H1 (cell line): ENCODE measurements around the gene SLC44A1. TPM values are rescaled to one million over a fixed set of nuclear protein-coding genes. Genes with fewer than 3 reads are reported as not detected.

ENCODE experiments used
- ASH2L ChIP-seq: fragments of 200-600, 300-600 bp; sonication (generic); IDR thresholded peaks from one replicate; pipeline ENCODE4 v1.7.1; 2017; ENCODE audit warnings: low read length
- ATF2 ChIP-seq: IDR thresholded peaks from 2 replicates; pipeline ENCODE4 v1.6.1; 2012; ENCODE audit warnings: low read length, inconsistent platforms
- BCL11A ChIP-seq, 2 experiments: IDR thresholded peaks; one replicate each; pipeline ENCODE4 v1.6.1; 2011; ENCODE audit warnings: low read depth in 2 of 2, low read length in 2 of 2, mild to moderate bottlenecking in 2 of 2
- CBX5 ChIP-seq: fragments of 300-800, 300-1000 bp; sonication (generic); IDR thresholded peaks from 2 replicates; pipeline ENCODE4 v1.7.1; 2016; ENCODE audit warnings: antibody characterized with exemption, low read length, low read depth
- CHD1 ChIP-seq: IDR thresholded peaks from 2 replicates; pipeline ENCODE4 v1.6.1; 2012; ENCODE audit warnings: low read depth, low read length, improper control_type of control experiment
- EGR1 ChIP-seq: IDR thresholded peaks from 2 replicates; pipeline ENCODE4 v1.6.1; 2011; ENCODE audit warnings: low read depth, low read length, borderline replicate concordance
- KDM1A ChIP-seq: fragments of 200-600, 300-600 bp; sonication (generic); IDR thresholded peaks from 2 replicates; pipeline ENCODE4 v1.7.1; 2016; ENCODE audit warnings: mild to moderate bottlenecking, low read length, borderline replicate concordance
- RAD21 ChIP-seq, 2 experiments: IDR thresholded peaks in 1 of 2; conservative IDR thresholded peaks in 1 of 2; 2 replicates each; pipeline ENCODE4 v1.6.1; 2011; ENCODE audit warnings: low read depth in 2 of 2, low read length in 2 of 2, improper control_type of control experiment in 1 of 2, inconsistent platforms in 1 of 2, mild to moderate bottlenecking in 1 of 2, moderate library complexity in 1 of 2
- RBBP5 ChIP-seq: IDR thresholded peaks from 2 replicates; pipeline ENCODE4 v1.7.1; 2012; ENCODE audit warnings: low read depth, mild to moderate bottlenecking, inconsistent platforms, low read length, moderate library complexity, borderline replicate concordance
- RXRA ChIP-seq: IDR thresholded peaks from 2 replicates; pipeline ENCODE4 v1.6.1; 2011; ENCODE audit warnings: low read depth, mild to moderate bottlenecking, low read length, moderate library complexity; ENCODE audit not compliant: insufficient read depth
- SAP30 ChIP-seq: fragments of 300-600 bp; sonication (generic); IDR thresholded peaks from 2 replicates; pipeline ENCODE4 v1.7.1; 2012; ENCODE audit warnings: low read length, moderate library complexity, mild to moderate bottlenecking, inconsistent platforms; ENCODE audit not compliant: insufficient read depth, insufficient replicate concordance
- SIN3A ChIP-seq, 2 experiments: IDR thresholded peaks in 1 of 2; conservative IDR thresholded peaks in 1 of 2; 2 replicates each; pipeline ENCODE4 v1.6.1; 2011 to 2012; ENCODE audit warnings: low read length in 2 of 2, improper control_type of control experiment in 1 of 2, low read depth in 1 of 2, mild to moderate bottlenecking in 1 of 2
- SIRT6 ChIP-seq: IDR thresholded peaks from one replicate; pipeline ENCODE4 v1.7.1; 2012; ENCODE audit warnings: low read length, inconsistent platforms
- SIX5 ChIP-seq: IDR thresholded peaks from 2 replicates; pipeline ENCODE4 v1.6.1; 2011; ENCODE audit warnings: mild to moderate bottlenecking, low read depth, low read length
- SP2 ChIP-seq: IDR thresholded peaks from 2 replicates; pipeline ENCODE4 v1.6.1; 2012; ENCODE audit warnings: mild to moderate bottlenecking, low read length, inconsistent platforms
- SUZ12 ChIP-seq: fragments of 200-600 bp; sonication (generic); IDR thresholded peaks from 2 replicates; pipeline ENCODE4 v1.6.1; 2012; ENCODE audit warnings: mild to moderate bottlenecking, inconsistent platforms, low read length, moderate library complexity, mixed read lengths
- TBP ChIP-seq: IDR thresholded peaks from 2 replicates; pipeline ENCODE4 v1.6.1; 2011; ENCODE audit warnings: low read depth, low read length, improper control_type of control experiment
- TCF12 ChIP-seq: IDR thresholded peaks from 2 replicates; pipeline ENCODE4 v1.6.1; 2011; ENCODE audit warnings: low read depth, mild to moderate bottlenecking, low read length
- TEAD4 ChIP-seq: IDR thresholded peaks from 2 replicates; pipeline ENCODE4 v1.6.1; 2012; ENCODE audit warnings: low read depth, low read length, inconsistent platforms, mixed read lengths
- polyA plus RNA-seq, 7 experiments: library from polyadenylated mRNA; depleted of rRNA in 3 of 7; stranded (reverse) in 5 of 7; unstranded in 2 of 7; fragments of >200 nt in 5 of 7; fragments of 200-250 nt in 2 of 7; gene quantifications; 1 replicate in 5 of 7; 2 replicates in 1 of 7; 4 replicates in 1 of 7; pipeline versions ENCODE4 v1.2.1 to v1.2.3, GENCODE V29; 2011 to 2013; ENCODE audit warnings: missing spikeins in 2 of 7, mixed read lengths in 2 of 7
- total RNA-seq: library from RNA; stranded (reverse); fragmentation: NEBNext Ultra II Directional; extraction: Animal tissue kit (Norgen Biotek cat#: 25700); gene quantifications from 2 replicates; pipeline ENCODE4 v1.2.1, GENCODE V29; 2021
- TF ChIP-seq, protein P1 (sequence below): IDR thresholded peaks from 2 replicates; pipeline ENCODE4 v1.6.1; 2012; ENCODE audit warnings: inconsistent platforms

SLC44A1 gene
- total and polyA plus RNA-seq, 2 of the 8 experiments (the other 6 are each of a cell fraction or from before 2014, with no cell fraction given): 30.5 to 71.2 TPM

DNA sequence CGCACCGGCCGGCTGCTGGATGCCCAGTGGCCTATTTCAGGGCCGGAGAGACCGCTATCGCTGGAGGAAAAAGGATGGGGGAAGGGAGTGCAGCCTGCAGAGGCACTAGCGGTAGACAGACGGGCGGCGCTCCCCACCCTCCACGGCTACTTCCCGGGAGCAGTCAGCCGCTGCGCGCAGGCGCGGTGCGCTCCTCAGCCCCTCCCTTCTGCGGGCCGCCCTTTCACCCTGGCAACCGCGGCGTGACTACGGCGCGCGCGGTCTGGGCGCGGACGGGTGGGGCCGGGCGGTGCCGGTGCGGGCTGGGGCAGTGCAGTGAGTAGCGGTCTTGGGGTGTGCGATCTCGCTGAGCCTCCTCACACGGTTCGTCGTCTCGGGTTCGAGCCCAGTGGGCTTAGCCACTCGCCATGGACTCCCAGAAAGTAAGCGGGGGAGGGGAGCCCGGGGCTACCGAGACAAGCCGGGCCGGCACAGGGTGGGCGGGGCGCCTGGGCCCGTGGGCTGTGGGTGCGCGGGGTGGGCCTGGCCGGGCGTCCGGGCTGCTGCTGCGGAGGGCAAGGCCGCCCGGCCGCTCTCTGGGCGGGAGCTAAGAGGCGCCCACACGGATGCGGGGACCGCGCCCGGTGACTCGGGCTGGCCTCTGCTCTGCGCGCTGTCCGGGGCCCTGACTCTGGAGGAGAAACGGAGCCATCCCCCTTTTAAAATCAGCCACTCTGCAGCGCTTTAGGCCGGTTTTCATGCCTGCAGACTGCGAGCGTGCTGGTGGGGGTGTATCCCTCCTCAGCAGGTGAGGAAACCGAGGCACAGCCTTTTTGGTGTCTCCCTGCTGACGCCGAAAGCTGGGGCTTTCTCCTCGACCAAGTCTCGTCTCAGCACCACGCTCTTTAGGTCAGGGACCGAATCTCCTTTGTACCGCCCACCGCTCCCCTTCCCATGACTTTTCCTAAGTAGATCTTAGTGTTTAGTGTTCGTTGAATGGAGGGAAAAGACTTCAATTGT is 203.7 kb downstream of the SLC44A1 start, which contains the start of gene FSD1L (continued):
- TF ChIP-seq SIN3A (conservative IDR thresholded peaks at IDR 0.05 in 1 of 2, IDR thresholded peaks at IDR 0.05 in 1 of 2; ENCODE audit: low read depth in 1 of 2, low read length in 2 of 2): peak in 1 of 2 experiments; percentile 45; a peak in 2 of 4 replicates
- TF ChIP-seq RXRA: no peak
- no peak for TF ChIP-seq SP2
- TF ChIP-seq SIRT6: no peak
- peak; percentile 33 to 42; a peak in 3 of 4 replicates for TF ChIP-seq RAD21 (IDR thresholded peaks at IDR 0.05 in 1 of 2, conservative IDR thresholded peaks at IDR 0.05 in 1 of 2; ENCODE audit: low read depth in 2 of 2, low read length in 2 of 2)
- TF ChIP-seq BCL11A (IDR thresholded peaks at IDR 0.05; ENCODE audit: low read depth in 2 of 2, low read length in 2 of 2): no peak
- TF ChIP-seq SIX5: no peak
- no peak for TF ChIP-seq RBBP5
- no peak for TF ChIP-seq CHD1
- peak; percentile 40 for TF ChIP-seq SAP30
- TF ChIP-seq SUZ12: no peak
- TF ChIP-seq, protein P1, sequence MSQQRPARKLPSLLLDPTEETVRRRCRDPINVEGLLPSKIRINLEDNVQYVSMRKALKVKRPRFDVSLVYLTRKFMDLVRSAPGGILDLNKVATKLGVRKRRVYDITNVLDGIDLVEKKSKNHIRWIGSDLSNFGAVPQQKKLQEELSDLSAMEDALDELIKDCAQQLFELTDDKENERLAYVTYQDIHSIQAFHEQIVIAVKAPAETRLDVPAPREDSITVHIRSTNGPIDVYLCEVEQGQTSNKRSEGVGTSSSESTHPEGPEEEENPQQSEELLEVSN: peak; percentile 47; the same call in 1 of the 2 replicates
- TF ChIP-seq ASH2L: peak; percentile 86
- TF ChIP-seq KDM1A: peak; percentile 99
- TF ChIP-seq CBX5: no peak
- TF ChIP-seq TBP: 0 out of 2 replicates have a peak, but pooled peaks have one; percentile 16
- no peak for TF ChIP-seq TEAD4
- no peak for TF ChIP-seq EGR1
- peak; percentile 67; the same call in 1 of the 2 replicates for TF ChIP-seq TCF12
- no peak for TF ChIP-seq ATF2
